Erythroblast (primary cell): ENCODE measurements around the gene CEP162.
"Not testable (repeated sequence)": the region's sequence is repeated elsewhere in the genome, so short reads cannot be mapped to it uniquely, and the experiment has no call there.

ENCODE experiments used
- DNase-seq, 2 experiments: peaks; one replicate each; lab custom pipeline; 2025; lab: John Stamatoyannopoulos, UW
- GATA1 ChIP-seq: IDR thresholded peaks from 2 replicates; pipeline ENCODE4 v1.6.1; 2011; ENCODE audit warnings: low read depth, mild to moderate bottlenecking, control low read depth, low read length, moderate library complexity
- POLR2A ChIP-seq: IDR thresholded peaks from 2 replicates; pipeline ENCODE4 v1.6.1; 2011; ENCODE audit warnings: mild to moderate bottlenecking, low read length

CEP162 gene

DNA sequence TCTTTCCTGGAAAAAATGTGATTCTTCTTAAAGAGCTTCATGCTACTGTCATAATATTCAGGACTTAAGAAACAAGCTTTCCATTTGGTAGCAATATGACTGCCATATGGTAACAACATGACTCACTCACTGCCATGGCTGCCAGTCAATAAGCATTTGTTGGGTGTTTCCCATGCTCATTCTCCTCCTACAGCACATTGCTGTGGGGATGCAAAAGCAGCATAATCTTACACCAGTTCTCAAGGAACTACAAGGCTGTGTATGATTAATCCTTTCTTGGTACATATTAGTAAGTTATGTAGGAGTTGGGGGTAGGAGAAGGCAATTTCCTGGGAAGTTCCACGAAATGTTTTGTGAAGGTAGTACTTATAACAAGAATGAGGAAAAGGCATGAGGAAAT, 76.7 kb downstream of the CEP162 start:
- TF ChIP-seq GATA1 (no peak), POLR2A (no peak)
- DNase-seq: peak in 1 of 2 experiments; percentile 14

DNA sequence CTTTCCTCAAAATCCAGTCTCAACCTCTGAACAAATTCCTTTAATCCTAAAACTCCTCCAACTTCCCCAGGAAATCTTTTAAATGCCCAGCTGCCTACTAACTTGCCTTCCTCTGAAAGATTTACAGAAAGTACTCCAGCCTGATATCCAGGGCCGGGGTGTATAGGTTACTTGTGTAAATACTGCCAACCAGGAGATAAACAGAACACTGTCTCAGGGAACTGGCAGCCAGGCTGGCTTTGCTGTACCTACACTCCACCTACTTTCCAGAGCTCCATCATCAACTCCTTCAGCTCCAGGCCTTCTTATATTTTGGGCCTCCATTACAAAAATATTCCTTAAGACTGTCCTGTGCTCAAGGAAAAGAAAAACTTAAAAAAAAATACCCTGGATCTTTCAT, 85.9 kb downstream of the CEP162 start:
- DNase-seq: no peak
- TF ChIP-seq POLR2A: no peak
- TF ChIP-seq GATA1: no peak

DNA sequence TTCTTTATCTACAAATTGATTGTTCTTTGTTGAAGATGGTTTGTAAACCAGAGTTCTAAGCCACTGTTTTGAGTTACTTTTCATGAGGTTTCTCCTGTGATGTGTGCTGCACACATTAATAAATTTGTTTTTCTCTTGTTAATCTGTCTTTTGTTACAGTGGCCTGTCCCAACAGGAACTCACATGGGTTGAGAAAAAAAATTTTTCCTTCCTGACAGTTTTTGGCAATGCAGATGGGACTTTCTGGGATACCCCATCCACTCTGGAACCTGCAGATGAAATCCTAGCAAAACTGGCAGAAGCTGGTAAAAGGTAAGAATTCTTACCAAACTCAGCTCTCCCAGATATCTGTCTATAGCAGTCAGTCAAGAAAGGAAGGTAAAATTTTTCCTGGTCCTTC, 88.1 kb downstream of the CEP162 start:
- TF ChIP-seq POLR2A (no peak), GATA1 (no peak)
- no peak for DNase-seq

DNA sequence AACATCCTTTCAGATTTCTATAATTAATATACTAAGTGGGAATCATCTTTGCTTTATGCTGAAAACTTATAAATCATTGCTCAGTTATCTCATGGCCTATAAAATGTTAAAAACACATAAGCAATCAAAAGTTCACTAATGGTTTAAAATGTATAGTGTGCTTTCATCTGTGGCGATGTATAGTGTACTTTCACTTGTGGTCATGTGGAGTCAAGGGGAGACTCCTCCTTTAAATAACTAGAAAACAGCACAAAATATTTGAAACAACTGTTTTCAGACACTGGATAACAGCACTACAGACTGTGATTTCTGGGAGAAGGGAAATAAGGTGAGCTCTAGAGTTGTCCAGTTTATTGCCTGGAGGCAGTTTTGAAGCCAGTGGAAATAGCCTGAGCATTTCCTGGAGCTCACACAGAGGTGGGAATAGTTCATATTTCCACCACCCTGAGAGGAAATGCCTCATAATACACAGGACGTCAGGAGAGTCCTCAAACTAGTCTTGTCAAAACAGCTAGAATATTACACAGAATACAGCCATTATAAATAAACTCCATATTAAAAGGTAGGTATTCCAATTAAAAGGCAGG, 89.4 kb downstream of the CEP162 start:
- no peak for TF ChIP-seq GATA1
- TF ChIP-seq POLR2A: no peak
- no peak for DNase-seq

DNA sequence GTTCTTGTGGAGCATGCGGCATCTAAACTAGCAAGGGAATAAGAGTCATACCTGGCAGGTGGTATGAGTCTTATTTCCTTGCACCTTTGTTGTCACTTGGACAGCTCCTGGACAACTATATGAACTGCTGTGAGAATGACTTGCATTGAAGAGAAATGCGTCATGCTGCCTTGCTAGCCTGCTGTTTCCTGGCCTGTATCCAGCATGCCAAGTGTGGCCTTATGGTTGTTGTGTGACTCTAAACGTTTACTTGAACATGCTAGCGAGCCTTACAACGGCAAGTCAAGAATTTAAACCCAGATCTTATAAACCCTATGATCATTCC, 90.4 kb downstream of the CEP162 start:
- TF ChIP-seq POLR2A: no peak
- TF ChIP-seq GATA1: no peak
- no peak for DNase-seq

DNA sequence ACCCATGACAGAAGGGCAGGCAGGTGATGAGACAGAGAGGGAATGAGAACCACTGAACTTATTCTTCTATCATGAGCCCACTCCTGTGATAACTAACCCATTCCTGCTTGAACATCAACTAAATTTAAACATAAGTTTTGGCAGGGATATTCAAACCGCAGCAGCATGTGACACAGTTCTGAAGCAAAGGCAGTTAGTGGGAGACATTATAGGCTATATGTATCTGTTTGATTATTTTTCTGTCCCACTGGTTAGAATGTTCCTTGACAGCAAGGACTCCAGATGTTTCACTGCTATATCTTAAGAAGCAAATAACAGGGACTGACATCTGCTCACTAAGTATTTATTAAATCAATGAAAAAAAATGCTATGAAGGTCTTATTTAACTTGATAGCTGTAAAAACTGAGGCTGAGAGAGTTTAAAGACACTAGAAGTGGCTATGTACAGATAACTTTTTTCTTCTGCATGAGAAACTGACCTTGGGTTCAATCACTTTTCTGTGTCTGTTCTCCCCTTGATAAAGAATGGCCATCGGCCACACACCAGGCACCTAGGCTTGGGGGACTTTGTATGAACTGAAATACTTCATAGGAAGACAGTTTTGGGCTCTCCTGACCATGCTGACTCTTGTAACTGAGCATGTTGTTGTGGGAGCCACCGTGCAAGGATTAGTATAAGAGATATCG, 90.9 kb downstream of the CEP162 start:
- no peak for DNase-seq
- TF ChIP-seq GATA1 (no peak), POLR2A (no peak)

DNA sequence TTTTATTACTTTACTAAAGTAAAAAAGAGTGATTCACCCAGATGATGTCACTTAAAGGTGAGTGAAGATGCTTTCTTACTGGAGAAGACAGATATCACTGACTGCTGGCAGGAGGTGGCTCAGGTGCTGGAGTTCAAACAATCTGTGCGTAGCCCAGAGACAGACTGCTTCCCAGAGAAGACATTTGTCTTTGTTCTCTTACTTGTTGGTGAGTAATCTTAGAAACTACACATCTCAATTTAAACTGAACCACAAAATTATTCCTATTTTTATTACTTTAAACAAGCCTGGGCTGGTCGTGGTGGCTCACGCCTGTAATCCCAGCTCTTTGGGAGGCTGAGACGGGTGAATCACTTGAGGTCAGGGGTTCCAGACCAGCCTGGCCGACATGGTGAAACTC, 92.2 kb downstream of the CEP162 start:
- TF ChIP-seq GATA1: no peak
- TF ChIP-seq POLR2A: no peak
- DNase-seq: no peak

DNA sequence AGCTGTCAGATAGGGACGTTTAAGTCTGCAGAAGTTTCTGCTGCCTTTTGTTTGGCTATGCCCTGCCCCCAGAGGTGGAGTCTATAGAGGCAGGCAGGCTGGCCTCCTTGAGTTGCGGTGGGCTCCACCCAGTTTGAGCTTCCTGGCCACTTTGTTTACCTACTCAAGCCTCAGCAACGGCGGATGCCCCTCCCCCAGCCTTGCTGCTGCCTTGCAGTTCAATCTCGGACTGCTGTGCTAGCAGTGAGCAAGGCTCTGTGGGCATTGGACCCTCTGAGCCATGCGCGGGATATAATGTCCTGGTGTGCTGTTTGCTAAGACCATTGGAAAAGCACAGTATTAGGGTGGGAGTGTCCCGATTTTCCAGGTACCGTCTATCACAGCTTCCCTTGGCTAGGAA, 94.1 kb downstream of the CEP162 start:
- not testable (repeated sequence) for DNase-seq

DNA sequence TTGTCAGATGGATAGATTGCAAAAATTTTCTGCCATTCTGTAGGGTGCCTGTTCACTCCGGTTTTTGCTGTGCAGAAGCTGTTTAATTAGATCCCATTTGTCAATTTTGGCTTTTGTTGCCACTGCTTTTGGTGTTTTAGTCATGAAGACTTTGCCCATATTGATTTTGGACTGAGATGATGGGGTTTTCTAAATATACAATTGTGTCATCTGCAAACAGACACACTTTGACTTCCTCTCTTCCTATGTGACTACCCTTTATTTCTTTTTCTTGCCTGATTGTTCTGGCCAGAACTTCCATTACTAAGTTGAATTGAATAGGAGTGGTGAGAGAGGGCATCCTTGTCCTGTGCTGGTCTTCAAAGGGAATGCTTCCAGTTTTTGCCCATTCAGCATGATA, 97.9 kb downstream of the CEP162 start:
- not testable (repeated sequence) for DNase-seq

DNA sequence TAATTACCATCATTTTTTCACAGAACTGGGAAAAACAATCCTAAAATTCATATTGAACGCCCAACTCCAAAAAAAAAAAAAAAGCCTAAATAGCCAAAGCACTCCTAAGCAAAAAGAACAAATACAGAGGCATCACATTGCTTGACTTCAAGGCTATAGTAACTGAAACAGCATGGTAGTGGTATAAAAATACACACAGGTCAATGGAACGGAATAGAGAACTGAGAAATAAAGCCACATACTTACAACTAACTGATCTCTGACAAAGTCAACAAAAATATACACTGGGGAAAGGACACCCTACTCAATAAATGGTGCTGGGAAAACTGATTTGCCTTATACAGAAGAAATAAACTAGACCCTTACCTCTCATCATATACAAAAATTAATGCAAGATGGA, 104.3 kb downstream of the CEP162 start:
- TF ChIP-seq GATA1 (no peak), POLR2A (no peak)
- DNase-seq: no peak

DNA sequence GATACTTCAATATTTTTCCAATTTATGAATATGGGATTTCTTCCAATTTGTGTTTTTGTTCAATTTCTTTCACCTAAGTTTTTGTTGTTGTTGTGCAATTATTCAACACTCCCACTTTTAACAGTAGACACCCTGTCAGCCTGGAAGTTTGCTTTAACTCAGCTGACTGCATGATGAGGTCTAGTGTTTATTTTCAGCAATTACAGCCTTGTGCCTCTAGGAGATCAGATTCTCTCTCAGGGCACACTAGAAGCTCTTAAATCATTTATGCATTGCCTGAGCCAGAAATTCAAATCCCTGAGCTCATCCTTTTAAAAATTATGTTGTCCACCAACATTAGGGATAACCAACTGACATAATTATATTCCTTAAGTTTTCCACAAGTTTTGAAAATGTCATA, 108.2 kb downstream of the CEP162 start:
- TF ChIP-seq POLR2A (no peak), GATA1 (no peak)
- DNase-seq: no peak

DNA sequence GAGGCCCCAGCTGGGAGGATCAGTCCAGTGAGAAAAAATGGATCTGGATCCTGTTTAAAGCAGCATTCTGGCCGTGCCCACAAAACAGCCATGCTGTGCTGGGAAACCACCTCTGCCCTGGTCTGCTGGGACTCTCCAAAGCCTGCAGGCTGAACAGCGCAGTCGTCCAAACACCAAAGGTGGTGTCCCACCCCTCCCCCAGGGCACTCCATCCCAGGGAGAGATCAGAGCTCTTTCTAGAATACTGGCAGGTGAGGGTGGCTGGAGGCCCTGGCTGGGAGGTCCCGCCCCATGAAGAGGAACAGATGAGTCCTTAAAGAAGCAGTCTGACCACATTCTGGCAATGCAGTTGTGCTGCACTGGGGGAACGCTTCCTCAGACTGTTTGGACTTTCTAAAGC, 109.3 kb downstream of the CEP162 start:
- DNase-seq: no peak
- TF ChIP-seq GATA1 (no peak), POLR2A (no peak)

DNA sequence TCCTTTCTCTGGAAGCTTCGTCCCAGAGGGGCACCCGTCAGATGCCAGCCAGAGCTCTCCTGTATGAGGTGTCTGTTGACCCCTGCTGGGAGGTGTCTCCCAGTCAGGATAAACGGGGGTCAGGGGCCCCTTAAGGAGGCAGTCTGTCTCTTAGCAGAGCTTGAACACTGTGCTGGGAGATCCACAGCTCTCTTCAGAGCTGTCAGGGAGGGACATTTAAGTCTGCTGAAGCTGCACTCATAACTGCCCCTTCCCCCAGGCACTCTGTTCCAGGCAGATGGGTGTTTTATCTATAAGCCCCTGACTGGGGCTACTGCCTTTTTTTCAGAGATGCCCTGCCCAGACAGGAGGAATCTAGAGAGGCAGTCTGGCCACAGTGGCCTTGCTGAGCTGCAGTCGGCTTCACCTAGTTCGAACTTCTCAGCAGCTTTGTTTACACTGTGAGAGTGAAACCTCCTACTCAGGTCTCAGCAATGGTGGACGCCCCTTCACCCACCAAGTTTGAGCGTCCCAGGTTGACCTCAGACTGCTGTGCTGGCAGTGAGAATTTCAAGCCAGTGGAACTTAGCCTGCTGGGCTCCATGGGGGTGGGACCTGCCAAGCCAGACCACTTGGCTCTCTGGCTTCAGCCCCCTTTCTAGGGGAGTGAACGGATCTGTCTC, 112.4 kb downstream of the CEP162 start:
- peak in 1 of 2 experiments; percentile 28 for DNase-seq

DNA sequence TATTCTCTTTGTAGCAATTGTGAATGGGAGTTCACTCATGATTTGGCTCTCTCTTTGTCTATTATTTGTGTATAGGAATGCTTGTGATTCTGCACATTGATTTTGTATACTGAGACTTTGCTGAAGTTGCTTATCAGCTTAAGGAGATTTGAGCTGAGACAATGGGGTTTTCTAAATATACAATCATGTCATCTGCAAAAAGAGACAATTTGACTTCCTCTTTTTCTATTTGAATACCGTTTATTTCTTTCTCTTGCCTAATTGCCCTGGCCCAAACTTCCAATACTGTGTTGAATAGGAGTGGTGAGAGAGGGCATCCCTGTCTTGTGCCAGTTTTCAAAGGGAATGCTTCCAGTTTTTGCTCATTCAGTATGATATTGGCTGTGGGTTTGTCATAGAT, 116.1 kb downstream of the CEP162 start:
- DNase-seq: not testable (repeated sequence)

DNA sequence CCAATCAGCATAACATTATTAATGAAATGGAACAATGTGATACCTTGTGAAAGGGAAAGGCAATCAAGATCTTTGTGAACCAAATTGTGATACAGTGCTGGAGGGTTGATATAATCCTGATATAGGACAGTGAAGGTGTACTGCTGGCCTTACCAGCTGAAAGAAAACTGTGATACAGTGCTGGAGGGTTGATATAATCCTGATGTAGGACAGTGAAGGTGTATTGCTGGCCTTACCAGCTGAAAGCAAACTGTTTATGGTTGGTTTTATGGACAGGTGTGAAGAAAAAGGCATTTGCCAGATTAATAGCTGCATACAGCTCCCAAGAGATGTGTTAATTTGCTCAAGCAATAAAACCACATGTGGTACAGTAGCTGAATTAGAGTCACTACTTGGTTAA, 119.9 kb downstream of the CEP162 start:
- TF ChIP-seq GATA1: no peak
- TF ChIP-seq POLR2A: no peak
- DNase-seq: no peak

DNA sequence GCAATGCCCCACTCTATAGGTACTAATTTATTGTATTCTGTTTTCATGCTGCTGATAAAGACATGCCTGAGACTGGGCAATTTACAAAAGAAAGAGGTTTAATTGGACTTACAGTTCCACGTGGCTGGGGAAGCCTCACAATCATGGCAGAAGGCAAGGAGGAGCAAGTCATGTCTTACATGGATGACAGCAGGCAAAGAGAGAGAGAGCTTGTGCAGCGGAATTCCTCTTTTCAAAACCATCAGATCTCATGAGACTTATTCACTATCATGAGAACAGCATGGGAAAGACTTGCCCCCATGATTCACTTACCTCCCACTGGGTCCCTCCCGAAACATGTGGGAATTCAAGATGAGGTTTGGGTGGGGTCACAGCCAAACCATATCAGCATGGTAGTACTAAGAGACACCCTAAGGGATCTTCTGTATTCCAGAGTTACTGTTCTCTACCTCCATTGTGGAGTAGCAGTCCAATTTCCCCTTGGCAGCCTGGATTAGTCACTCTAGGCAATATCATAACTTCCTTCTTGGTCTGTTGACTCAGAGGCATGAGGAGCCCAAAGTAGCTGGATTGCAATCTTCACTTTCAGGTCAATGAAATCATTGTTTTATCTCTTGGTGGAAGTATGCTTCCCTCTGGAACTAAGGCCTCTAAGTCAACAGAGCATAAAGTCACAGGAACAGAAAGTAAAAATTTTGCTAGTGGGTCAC, 122.1 kb downstream of the CEP162 start:
- DNase-seq: peak in 1 of 2 experiments; percentile 7
